ENCODE measurements around the gene DUSP6. TPM values are rescaled to one million over a fixed set of nuclear protein-coding genes. Genes with fewer than 3 reads are reported as not detected.
A peak's percentile ranks its signal among the peaks of the same experiment; 100 is the strongest.

Gene DUSP6
- total and polyA plus RNA-seq, 2 of the 13 experiments (the other 11 are each of a cell fraction or from before 2014, with no cell fraction given): 40.9 to 161 TPM

DNA sequence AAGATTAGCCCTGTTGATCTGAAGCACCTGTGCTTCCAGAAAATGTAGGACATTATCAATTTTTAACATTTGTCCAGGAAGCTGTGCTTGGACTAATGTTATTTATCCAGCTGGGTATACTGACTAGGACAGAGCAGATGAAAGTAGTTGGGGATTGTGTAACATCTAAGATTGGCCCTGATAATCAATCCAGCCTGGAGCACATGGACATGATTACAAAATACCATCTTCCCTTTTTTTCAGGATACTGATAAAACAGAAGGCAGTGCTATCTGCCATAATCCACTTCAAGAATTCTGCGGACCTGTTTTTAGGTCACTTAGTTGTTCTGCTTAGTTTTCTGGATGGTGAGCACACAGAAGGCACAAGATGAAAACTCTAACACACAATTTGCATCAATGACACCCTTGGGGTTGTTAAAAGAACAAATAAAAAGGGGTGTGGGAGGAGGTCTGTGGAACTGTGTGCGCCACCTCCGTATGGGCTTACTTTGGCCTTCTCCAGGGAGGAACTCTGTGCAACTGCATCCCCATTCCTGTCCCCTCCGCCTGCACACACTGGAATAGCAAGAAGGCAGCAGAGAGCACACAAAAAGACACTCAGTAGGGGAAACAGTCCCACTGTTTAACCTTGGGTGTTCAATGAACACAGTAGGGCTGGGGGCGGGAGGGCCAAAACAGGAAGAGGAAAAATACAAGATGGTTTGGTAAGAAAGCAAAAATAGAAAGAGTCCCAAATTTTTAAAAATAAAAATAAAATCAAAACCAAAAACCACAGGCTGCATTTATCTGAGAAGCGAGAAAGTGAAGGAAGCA lies 31.1 kb upstream of the DUSP6 start (continued):
- TF ChIP-seq, protein P1, sequence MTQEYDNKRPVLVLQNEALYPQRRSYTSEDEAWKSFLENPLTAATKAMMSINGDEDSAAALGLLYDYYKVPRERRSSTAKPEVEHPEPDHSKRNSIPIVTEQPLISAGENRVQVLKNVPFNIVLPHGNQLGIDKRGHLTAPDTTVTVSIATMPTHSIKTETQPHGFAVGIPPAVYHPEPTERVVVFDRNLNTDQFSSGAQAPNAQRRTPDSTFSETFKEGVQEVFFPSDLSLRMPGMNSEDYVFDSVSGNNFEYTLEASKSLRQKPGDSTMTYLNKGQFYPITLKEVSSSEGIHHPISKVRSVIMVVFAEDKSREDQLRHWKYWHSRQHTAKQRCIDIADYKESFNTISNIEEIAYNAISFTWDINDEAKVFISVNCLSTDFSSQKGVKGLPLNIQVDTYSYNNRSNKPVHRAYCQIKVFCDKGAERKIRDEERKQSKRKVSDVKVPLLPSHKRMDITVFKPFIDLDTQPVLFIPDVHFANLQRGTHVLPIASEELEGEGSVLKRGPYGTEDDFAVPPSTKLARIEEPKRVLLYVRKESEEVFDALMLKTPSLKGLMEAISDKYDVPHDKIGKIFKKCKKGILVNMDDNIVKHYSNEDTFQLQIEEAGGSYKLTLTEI (CRISPR knock-in tag; conservative IDR thresholded peaks at IDR 0.05): no peak
- TF ChIP-seq, protein P2, sequence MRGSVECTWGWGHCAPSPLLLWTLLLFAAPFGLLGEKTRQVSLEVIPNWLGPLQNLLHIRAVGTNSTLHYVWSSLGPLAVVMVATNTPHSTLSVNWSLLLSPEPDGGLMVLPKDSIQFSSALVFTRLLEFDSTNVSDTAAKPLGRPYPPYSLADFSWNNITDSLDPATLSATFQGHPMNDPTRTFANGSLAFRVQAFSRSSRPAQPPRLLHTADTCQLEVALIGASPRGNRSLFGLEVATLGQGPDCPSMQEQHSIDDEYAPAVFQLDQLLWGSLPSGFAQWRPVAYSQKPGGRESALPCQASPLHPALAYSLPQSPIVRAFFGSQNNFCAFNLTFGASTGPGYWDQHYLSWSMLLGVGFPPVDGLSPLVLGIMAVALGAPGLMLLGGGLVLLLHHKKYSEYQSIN (CRISPR knock-in tag; IDR thresholded peaks at IDR 0.05; ENCODE audit: borderline replicate concordance): no peak
- TF ChIP-seq, protein P3, sequence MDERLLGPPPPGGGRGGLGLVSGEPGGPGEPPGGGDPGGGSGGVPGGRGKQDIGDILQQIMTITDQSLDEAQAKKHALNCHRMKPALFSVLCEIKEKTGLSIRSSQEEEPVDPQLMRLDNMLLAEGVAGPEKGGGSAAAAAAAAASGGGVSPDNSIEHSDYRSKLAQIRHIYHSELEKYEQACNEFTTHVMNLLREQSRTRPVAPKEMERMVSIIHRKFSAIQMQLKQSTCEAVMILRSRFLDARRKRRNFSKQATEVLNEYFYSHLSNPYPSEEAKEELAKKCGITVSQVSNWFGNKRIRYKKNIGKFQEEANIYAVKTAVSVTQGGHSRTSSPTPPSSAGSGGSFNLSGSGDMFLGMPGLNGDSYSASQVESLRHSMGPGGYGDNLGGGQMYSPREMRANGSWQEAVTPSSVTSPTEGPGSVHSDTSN (CRISPR knock-in tag; IDR thresholded peaks at IDR 0.05): no peak
- TF ChIP-seq, protein P4, sequence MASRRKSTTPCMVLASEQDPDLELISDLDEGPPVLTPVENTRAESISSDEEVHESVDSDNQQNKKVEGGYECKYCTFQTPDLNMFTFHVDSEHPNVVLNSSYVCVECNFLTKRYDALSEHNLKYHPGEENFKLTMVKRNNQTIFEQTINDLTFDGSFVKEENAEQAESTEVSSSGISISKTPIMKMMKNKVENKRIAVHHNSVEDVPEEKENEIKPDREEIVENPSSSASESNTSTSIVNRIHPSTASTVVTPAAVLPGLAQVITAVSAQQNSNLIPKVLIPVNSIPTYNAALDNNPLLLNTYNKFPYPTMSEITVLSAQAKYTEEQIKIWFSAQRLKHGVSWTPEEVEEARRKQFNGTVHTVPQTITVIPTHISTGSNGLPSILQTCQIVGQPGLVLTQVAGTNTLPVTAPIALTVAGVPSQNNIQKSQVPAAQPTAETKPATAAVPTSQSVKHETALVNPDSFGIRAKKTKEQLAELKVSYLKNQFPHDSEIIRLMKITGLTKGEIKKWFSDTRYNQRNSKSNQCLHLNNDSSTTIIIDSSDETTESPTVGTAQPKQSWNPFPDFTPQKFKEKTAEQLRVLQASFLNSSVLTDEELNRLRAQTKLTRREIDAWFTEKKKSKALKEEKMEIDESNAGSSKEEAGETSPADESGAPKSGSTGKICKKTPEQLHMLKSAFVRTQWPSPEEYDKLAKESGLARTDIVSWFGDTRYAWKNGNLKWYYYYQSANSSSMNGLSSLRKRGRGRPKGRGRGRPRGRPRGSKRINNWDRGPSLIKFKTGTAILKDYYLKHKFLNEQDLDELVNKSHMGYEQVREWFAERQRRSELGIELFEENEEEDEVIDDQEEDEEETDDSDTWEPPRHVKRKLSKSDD (CRISPR knock-in tag; IDR thresholded peaks at IDR 0.05; ENCODE audit: low read depth): no peak
- TF ChIP-seq NONO (IDR thresholded peaks at IDR 0.05) (no peak), NONO (CRISPR knock-in tag; conservative IDR thresholded peaks at IDR 0.05) (no peak), ZNF224 (CRISPR knock-in tag; IDR thresholded peaks at IDR 0.05) (no peak), TP53 (CRISPR knock-in tag; conservative IDR thresholded peaks at IDR 0.05) (no peak), ZNF101 (CRISPR knock-in tag; IDR thresholded peaks at IDR 0.05; ENCODE audit: borderline replicate concordance, low read depth) (no peak), ZNF12 (CRISPR knock-in tag; IDR thresholded peaks at IDR 0.05) (peak; percentile 84), ZNF569 (CRISPR knock-in tag; IDR thresholded peaks at IDR 0.05; ENCODE audit: borderline replicate concordance) (no peak), ZNF577 (CRISPR knock-in tag; IDR thresholded peaks at IDR 0.05; ENCODE audit: borderline replicate concordance, low read depth) (no peak)
- TF ChIP-seq, protein P5, sequence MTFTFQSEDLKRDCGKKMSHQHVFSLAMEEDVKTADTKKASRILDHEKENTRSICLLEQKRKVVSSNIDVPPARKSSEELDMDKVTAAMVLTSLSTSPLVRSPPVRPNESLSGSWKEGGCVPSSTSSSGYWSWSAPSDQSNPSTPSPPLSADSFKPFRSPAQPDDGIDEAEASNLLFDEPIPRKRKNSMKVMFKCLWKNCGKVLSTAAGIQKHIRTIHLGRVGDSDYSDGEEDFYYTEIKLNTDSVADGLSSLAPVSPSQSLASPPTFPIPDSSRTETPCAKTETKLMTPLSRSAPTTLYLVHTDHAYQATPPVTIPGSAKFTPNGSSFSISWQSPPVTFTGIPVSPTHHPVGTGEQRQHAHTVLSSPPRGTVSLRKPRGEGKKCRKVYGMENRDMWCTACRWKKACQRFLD (CRISPR knock-in tag; IDR thresholded peaks at IDR 0.05; ENCODE audit: borderline replicate concordance): no peak
- TF ChIP-seq, protein P6, sequence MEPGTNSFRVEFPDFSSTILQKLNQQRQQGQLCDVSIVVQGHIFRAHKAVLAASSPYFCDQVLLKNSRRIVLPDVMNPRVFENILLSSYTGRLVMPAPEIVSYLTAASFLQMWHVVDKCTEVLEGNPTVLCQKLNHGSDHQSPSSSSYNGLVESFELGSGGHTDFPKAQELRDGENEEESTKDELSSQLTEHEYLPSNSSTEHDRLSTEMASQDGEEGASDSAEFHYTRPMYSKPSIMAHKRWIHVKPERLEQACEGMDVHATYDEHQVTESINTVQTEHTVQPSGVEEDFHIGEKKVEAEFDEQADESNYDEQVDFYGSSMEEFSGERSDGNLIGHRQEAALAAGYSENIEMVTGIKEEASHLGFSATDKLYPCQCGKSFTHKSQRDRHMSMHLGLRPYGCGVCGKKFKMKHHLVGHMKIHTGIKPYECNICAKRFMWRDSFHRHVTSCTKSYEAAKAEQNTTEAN (CRISPR knock-in tag; conservative IDR thresholded peaks at IDR 0.05): 0 out of 2 replicates have a peak, but pooled peaks have one; percentile 20
